ENCODE results near the gene NDUFA7. TPM values are rescaled to one million over a fixed set of nuclear protein-coding genes. Genes with fewer than 3 reads are reported as not detected.

The NDUFA7 gene
- total RNA-seq, 4 donors from 2014 or later: 4.5 to 22.1 (median 16.0) TPM

- WGBS, 2 donors: 10 to 27% methylated on average over 29 to 65 of the region's 117 CpGs
- peaks cover 0 to 29% of the 10 kb centered on the region in 2 donors for H3K27me3 ChIP-seq
- H3K36me3 ChIP-seq: peaks cover 0 to 7% (median 0%) of the 10 kb centered on the region in 3 donors
- peak overlapping the region in 2 of 4 donors; percentile 10 to 45 for H3K4me3 ChIP-seq
- TF ChIP-seq EP300 (IDR thresholded peaks at IDR 0.05) (no peak), POLR2A (IDR thresholded peaks at IDR 0.05) (no peak)
- TF ChIP-seq, protein P1, sequence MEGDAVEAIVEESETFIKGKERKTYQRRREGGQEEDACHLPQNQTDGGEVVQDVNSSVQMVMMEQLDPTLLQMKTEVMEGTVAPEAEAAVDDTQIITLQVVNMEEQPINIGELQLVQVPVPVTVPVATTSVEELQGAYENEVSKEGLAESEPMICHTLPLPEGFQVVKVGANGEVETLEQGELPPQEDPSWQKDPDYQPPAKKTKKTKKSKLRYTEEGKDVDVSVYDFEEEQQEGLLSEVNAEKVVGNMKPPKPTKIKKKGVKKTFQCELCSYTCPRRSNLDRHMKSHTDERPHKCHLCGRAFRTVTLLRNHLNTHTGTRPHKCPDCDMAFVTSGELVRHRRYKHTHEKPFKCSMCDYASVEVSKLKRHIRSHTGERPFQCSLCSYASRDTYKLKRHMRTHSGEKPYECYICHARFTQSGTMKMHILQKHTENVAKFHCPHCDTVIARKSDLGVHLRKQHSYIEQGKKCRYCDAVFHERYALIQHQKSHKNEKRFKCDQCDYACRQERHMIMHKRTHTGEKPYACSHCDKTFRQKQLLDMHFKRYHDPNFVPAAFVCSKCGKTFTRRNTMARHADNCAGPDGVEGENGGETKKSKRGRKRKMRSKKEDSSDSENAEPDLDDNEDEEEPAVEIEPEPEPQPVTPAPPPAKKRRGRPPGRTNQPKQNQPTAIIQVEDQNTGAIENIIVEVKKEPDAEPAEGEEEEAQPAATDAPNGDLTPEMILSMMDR (IDR thresholded peaks at IDR 0.05): no peak
- H3K9me3 ChIP-seq: no peaks in the 10 kb centered on the region
- H3K27ac ChIP-seq: no peak overlapping the region
- DNase-seq (ENCODE audit: low spot score in 2 of 2): no peak
- peaks cover 0 to 18% (median 5%) of the 10 kb centered on the region in 4 donors for H3K4me1 ChIP-seq
These were observed 13.5 kb upstream of the NDUFA7 start for GRCh38 chr19:8334458-8335342.

- Histone ChIP-seq H3K36me3 (peaks cover 0 to 10% (median 0%) of the 10 kb centered on the region in 3 donors), H3K9me3 (no peaks in the 10 kb centered on the region), H3K4me1 (peaks cover 0 to 18% (median 5%) of the 10 kb centered on the region in 4 donors), H3K4me3 (no peak overlapping the region), H3K27me3 (peaks cover 0 to 29% of the 10 kb centered on the region in 2 donors), H3K27ac (no peak overlapping the region)
- TF ChIP-seq EP300 (IDR thresholded peaks at IDR 0.05) (no peak), POLR2A (IDR thresholded peaks at IDR 0.05) (no peak)
- TF ChIP-seq, protein P1 (IDR thresholded peaks at IDR 0.05): no peak
- 36 to 50% methylated on average over 11 to 12 of the region's 48 CpGs for WGBS, 2 donors
- no peak for DNase-seq (ENCODE audit: low spot score in 2 of 2)
These were observed 12.7 kb upstream of the NDUFA7 start for GRCh38 chr19:8333767-8334457.

- no peaks in the 10 kb centered on the region for H3K9me3 ChIP-seq
- 41 to 55% methylated on average over 42 to 50 of the region's 52 CpGs for WGBS, 2 donors
- DNase-seq (ENCODE audit: low spot score in 2 of 2): no peak
- TF ChIP-seq, protein P1 (IDR thresholded peaks at IDR 0.05): no peak
- peaks cover 0 to 10% (median 0%) of the 10 kb centered on the region in 3 donors for H3K36me3 ChIP-seq
- peaks cover 0 to 29% of the 10 kb centered on the region in 2 donors for H3K27me3 ChIP-seq
- no peak overlapping the region for H3K27ac ChIP-seq
- H3K4me3 ChIP-seq: no peak overlapping the region
- peaks cover 0 to 18% (median 5%) of the 10 kb centered on the region in 4 donors for H3K4me1 ChIP-seq
These were observed 12.0 kb upstream of the NDUFA7 start for GRCh38 chr19:8332976-8333766.

DNA sequence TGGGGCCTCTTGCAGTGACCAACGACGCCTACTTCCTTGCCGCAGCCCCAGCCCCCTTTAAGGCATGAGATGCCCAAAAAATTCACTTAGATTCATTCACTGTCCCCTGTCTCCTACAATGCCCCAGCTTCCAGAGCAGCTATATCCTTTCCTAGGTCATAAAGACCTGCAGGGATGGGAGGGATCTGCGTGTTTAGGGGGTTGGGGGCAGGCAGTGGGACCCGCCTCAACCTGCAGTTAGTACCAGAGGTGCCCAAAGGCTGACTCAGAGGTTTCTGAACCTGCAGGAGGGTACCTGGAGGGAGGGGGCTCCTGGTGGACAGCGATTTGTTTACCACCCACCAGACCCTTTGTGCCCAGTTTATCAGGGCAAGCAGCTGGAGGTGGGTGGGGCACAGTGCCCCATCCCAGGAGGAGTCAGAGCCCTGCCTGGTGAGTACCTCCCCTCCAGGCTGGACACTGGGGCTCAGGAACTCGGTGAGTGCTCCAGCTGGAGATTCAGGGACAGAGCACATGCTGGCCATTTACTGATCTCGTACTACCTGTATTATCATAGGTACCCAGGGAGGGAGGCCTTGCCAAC is 10.2 kb upstream of the NDUFA7 start:
- TF ChIP-seq POLR2A (IDR thresholded peaks at IDR 0.05): no peak
- TF ChIP-seq EP300 (IDR thresholded peaks at IDR 0.05): no peak
- TF ChIP-seq, protein P1 (IDR thresholded peaks at IDR 0.05): no peak
- WGBS, 2 donors: 65 to 72% methylated on average over 8 of the region's 8 CpGs
- peaks cover 0 to 5% (median 0%) of the 10 kb centered on the region in 4 donors for H3K9me3 ChIP-seq

More for the DNA sequence above, 10.2 kb upstream of the NDUFA7 start:
- H3K36me3 ChIP-seq: peaks cover 0 to 26% (median 0%) of the 10 kb centered on the region in 3 donors
- H3K4me3 ChIP-seq: no peak overlapping the region
- peaks cover 0 to 18% (median 5%) of the 10 kb centered on the region in 4 donors for H3K4me1 ChIP-seq
- no peak overlapping the region for H3K27ac ChIP-seq
- H3K27me3 ChIP-seq: peaks cover 0 to 29% of the 10 kb centered on the region in 2 donors
- no peak for DNase-seq (ENCODE audit: low spot score in 2 of 2)
